Gastroesophageal sphincter (tissue), 3 donors: ENCODE measurements around the gene DHRS7C.

Source experiments
- CTCF ChIP-seq, 4 experiments: fragments of 200-600 bp in 2 of 4; fragments of 450-650 bp in 2 of 4; sonication (generic) in 1 of 4; IDR thresholded peaks; one replicate each; pipeline ENCODE4 v1.5.1; 2017 to 2019; ENCODE audit warnings: antibody characterized with exemption in 4 of 4, mild to moderate bottlenecking in 2 of 4, moderate library complexity in 2 of 4
- EP300 ChIP-seq: sonication (generic); formaldehyde crosslinking; IDR thresholded peaks from one replicate; pipeline ENCODE4 v1.6.1; 2017; ENCODE audit warnings: antibody characterized with exemption, mild to moderate bottlenecking
- POLR2A ChIP-seq, 2 donors: fragments of 450-650 bp; IDR thresholded peaks; one replicate each; pipeline ENCODE4 v1.6.1; 2017; ENCODE audit warnings: antibody characterized with exemption in 2 of 2, mild to moderate bottlenecking in 2 of 2, moderate library complexity in 1 of 2

DNA sequence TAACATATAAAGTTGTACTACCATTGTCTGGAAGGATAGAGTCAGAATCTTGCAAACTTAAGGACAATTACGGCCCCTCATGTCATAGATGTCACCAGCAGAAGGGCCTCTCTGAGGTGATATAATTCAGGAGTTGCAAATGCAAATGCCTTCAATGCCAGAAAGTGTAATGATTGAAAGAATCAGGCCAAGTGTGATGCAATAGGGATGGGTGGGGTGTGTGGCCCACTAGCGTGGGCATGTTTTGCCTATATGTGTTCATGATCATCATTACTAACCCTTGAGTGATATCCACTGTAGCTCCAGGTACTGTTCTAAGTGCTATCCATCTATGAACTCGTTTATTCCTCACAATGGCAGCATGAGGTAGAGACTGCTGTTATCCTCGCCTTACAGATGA is 1.1 kb downstream of the DHRS7C start:
- no peak for TF ChIP-seq POLR2A (IDR thresholded peaks at IDR 0.05)
- TF ChIP-seq CTCF (IDR thresholded peaks at IDR 0.05): no peak
- no peak for TF ChIP-seq EP300
